Erythroblast (primary cell): ENCODE data around the gene TMEM115.

Experiments
- DNase-seq, 2 experiments: peaks; one replicate each; lab custom pipeline; 2025; lab: John Stamatoyannopoulos, UW
- GATA1 ChIP-seq: IDR thresholded peaks from 2 replicates; pipeline ENCODE4 v1.6.1; 2011; ENCODE audit warnings: low read depth, mild to moderate bottlenecking, control low read depth, low read length, moderate library complexity
- POLR2A ChIP-seq: IDR thresholded peaks from 2 replicates; pipeline ENCODE4 v1.6.1; 2011; ENCODE audit warnings: mild to moderate bottlenecking, low read length

The TMEM115 gene

GRCh38 chr3:50324351-50325112 is 34.8 kb downstream of the TMEM115 start:
- TF ChIP-seq GATA1 (no peak), POLR2A (no peak)
- DNase-seq = peak; percentile 78 to 82

- TF ChIP-seq POLR2A (no peak), GATA1 (no peak)
- DNase-seq = no peak
Observed at GRCh38 chr3:50323614-50324199, 35.6 kb downstream of the TMEM115 start.

- no peak for DNase-seq
- TF ChIP-seq POLR2A (no peak), GATA1 (no peak)
Observed at GRCh38 chr3:50323092-50323600, 36.2 kb downstream of the TMEM115 start.

- TF ChIP-seq POLR2A (no peak), GATA1 (no peak)
- no peak for DNase-seq
Observed at GRCh38 chr3:50322386-50323091, 36.8 kb downstream of the TMEM115 start, which contains the start of gene HYAL2. TSS of gene HYAL2 (minus strand) at chr3:50322745. CDS start at chr3:50320489, 2,256 bp downstream.

GRCh38 chr3:50322115-50322385 is 37.3 kb downstream of the TMEM115 start:
- no peak for DNase-seq
- TF ChIP-seq POLR2A = no peak
- no peak for TF ChIP-seq GATA1

- no peak for TF ChIP-seq GATA1
- peak; percentile 54 for TF ChIP-seq POLR2A
- peak; percentile 90 to 93 for DNase-seq
Observed at GRCh38 chr3:50321336-50322114, 37.8 kb downstream of the TMEM115 start.

- DNase-seq = peak; percentile 83 to 88
- TF ChIP-seq GATA1 (no peak), POLR2A (no peak)
Observed at GRCh38 chr3:50320853-50321335, 38.4 kb downstream of the TMEM115 start.

- DNase-seq = no peak
- TF ChIP-seq POLR2A (no peak), GATA1 (no peak)
Observed at GRCh38 chr3:50319894-50320625, 39.3 kb downstream of the TMEM115 start.

- no peak for DNase-seq
- TF ChIP-seq POLR2A (no peak), GATA1 (no peak)
Observed at GRCh38 chr3:50319181-50319893, 40.0 kb downstream of the TMEM115 start.

GRCh38 chr3:50318615-50319014 is 40.7 kb downstream of the TMEM115 start:
- no peak for DNase-seq
- TF ChIP-seq GATA1 = no peak
- TF ChIP-seq POLR2A = no peak

GRCh38 chr3:50318163-50318562 is 41.2 kb downstream of the TMEM115 start:
- DNase-seq = no peak
- no peak for TF ChIP-seq POLR2A

GRCh38 chr3:50317300-50317699 is 42.0 kb downstream of the TMEM115 start:
- no peak for DNase-seq
- TF ChIP-seq POLR2A = no peak
